B cell (primary cell): ENCODE measurements around the gene RPS26. TPM values are rescaled to one million over a fixed set of nuclear protein-coding genes. Genes with fewer than 3 reads are reported as not detected.

Source experiments
- ATAC-seq: fragments of 200-7000 bp; cut with Tn5 transposase; one replicate; pipeline ENCODE4 v1.10.0; 2021; ENCODE audit warnings: low read depth, mild to moderate bottlenecking, moderate number of reproducible peaks, moderate library complexity
- CTCF ChIA-PET: fragments of 350-600 bp; sonication (Branson Sonifier 250); formaldehyde crosslinking; loops from one replicate; lab custom pipeline; 2021; ENCODE audit warnings: antibody characterized with exemption, inconsistent platforms; lab: Charles Lee
- POLR2A ChIA-PET: fragments of 350-600 bp; sonication (Branson Sonifier 250); formaldehyde crosslinking; loops from one replicate; lab custom pipeline; 2021; ENCODE audit warnings: antibody characterized with exemption; lab: Charles Lee
- DNase-seq: peaks from one replicate; pipeline ENCODE4 v3.0.0; 2013
- H2AFZ ChIP-seq: 2 replicates; pipeline ENCODE4 v1.6.1; 2012; ENCODE audit warnings: mild to moderate bottlenecking, low read depth, low read length; ENCODE audit not compliant: insufficient read depth, poor library complexity, severe bottlenecking
- H3K27ac ChIP-seq, 2 donors: 1 replicate in 1 of 2; 2 replicates in 1 of 2; pipeline ENCODE4 v1.5.1; 2012 to 2013; ENCODE audit warnings: low read length in 2 of 2, mild to moderate bottlenecking in 2 of 2, moderate library complexity in 1 of 2
- H3K27me3 ChIP-seq, 4 experiments: fragments of 200-600 bp in 1 of 4; sonication (generic) in 1 of 4; replicated peaks in 1 of 4; 1 replicate in 2 of 4; 2 replicates in 2 of 4; pipeline versions ENCODE4 v1.6.1 to v1.7.0; 2013 to 2016; ENCODE audit warnings: low read length in 3 of 4, mild to moderate bottlenecking in 2 of 4, mixed read lengths in 1 of 4, moderate library complexity in 1 of 4; ENCODE audit not compliant: insufficient read depth in 4 of 4, control insufficient read depth in 3 of 4; ENCODE audit errors: control extremely low read depth in 1 of 4
- H3K36me3 ChIP-seq, 2 experiments: replicated peaks in 1 of 2; 1 replicate in 1 of 2; 2 replicates in 1 of 2; pipeline versions ENCODE4 v1.6.1 to v1.7.1; 2013; ENCODE audit warnings: low read length in 1 of 2; ENCODE audit not compliant: insufficient read depth in 2 of 2, control insufficient read depth in 1 of 2; ENCODE audit errors: control extremely low read depth in 1 of 2, extremely low read depth in 1 of 2
- H3K4me1 ChIP-seq, 2 donors: fragments of 200-600 bp in 1 of 2; sonication (generic) in 1 of 2; 1 replicate in 1 of 2; 2 replicates in 1 of 2; pipeline versions ENCODE4 v1.5.1 to v1.6.1; 2013 to 2017; ENCODE audit warnings: low read length in 2 of 2; ENCODE audit not compliant: control insufficient read depth in 2 of 2, insufficient read depth in 2 of 2
- H3K4me2 ChIP-seq: replicated peaks from 2 replicates; pipeline ENCODE3; 2012; ENCODE audit warnings: mild to moderate bottlenecking, low read depth, low read length; ENCODE audit not compliant: poor library complexity, severe bottlenecking
- H3K4me3 ChIP-seq, 5 experiments: fragments of 200-600 bp in 1 of 5; sonication (generic) in 1 of 5; 1 replicate in 3 of 5; 2 replicates in 2 of 5; pipeline versions ENCODE4 v1.5.1 to v1.7.0; 2011 to 2016; ENCODE audit warnings: low read length in 4 of 5, mild to moderate bottlenecking in 4 of 5, low read depth in 2 of 5, control low read depth in 1 of 5, moderate library complexity in 1 of 5; ENCODE audit not compliant: insufficient read depth in 1 of 5; ENCODE audit errors: control extremely low read depth in 1 of 5, extremely low read depth in 1 of 5
- H3K79me2 ChIP-seq: fragments of 200-600 bp; sonication (generic); one replicate; pipeline ENCODE4 v1.6.0; 2016; ENCODE audit warnings: low read length; ENCODE audit not compliant: control insufficient read depth, insufficient read depth
- H3K9ac ChIP-seq: fragments of 200-600 bp; sonication (generic); 2 replicates; pipeline ENCODE4 v1.6.1; 2017; ENCODE audit warnings: mild to moderate bottlenecking, low read length, moderate library complexity
- H3K9me3 ChIP-seq, 3 donors: one replicate each; pipeline versions ENCODE4 v1.6.1 to v1.7.1; 2013; ENCODE audit warnings: low read length in 2 of 3; ENCODE audit not compliant: control insufficient read depth in 2 of 3, insufficient read depth in 1 of 3; ENCODE audit errors: control extremely low read depth in 1 of 3
- H4K20me1 ChIP-seq: 2 replicates; pipeline ENCODE4 v1.6.0; 2012; ENCODE audit warnings: mild to moderate bottlenecking, low read length; ENCODE audit not compliant: insufficient read depth, control insufficient read depth, poor library complexity, severe bottlenecking
- H3K27ac Mint-ChIP-seq: one replicate; pipeline ENCODE4 v1.8.0; 2021; ENCODE audit warnings: mixed read lengths
- H3K27me3 Mint-ChIP-seq: one replicate; pipeline ENCODE4 v1.8.0; 2021; ENCODE audit warnings: mixed read lengths
- H3K4me1 Mint-ChIP-seq: one replicate; pipeline ENCODE4 v1.8.0; 2021; ENCODE audit warnings: mixed read lengths
- H3K4me3 Mint-ChIP-seq: one replicate; pipeline ENCODE4 v1.8.0; 2021; ENCODE audit warnings: mixed read lengths
- H3K9me3 Mint-ChIP-seq: one replicate; pipeline ENCODE4 v1.8.0; 2022; ENCODE audit warnings: mixed read lengths; ENCODE audit not compliant: insufficient read depth
- CTCF ChIP-seq: fragments of 200-600 bp; IDR thresholded peaks from one replicate; pipeline ENCODE4 v1.8.0; 2022; ENCODE audit warnings: antibody characterized with exemption, mild to moderate bottlenecking
- EZH2 ChIP-seq: IDR thresholded peaks from 2 replicates; pipeline ENCODE4 v1.6.1; 2012; ENCODE audit warnings: borderline replicate concordance, low read depth, mild to moderate bottlenecking, moderate library complexity, low read length; ENCODE audit not compliant: insufficient read depth, poor library complexity, severe bottlenecking
- WGBS: methylation state at CpG from one replicate; pipeline ENCODE4 v1.1.5; 2013; ENCODE audit warnings: missing lambda C conversion rate; ENCODE audit not compliant: insufficient coverage; 5-methylcytosine and 5-hydroxymethylcytosine counted together
- intact Hi-C: fragments of 100-400 bp; cut with micrococcal nuclease; formaldehyde crosslinking; loops from one replicate; pipeline ENCODE4 v1.10.0; 2022
- polyA plus RNA-seq: library from polyadenylated mRNA; depleted of rRNA; stranded (reverse); fragments of >200 nt; gene quantifications from 2 replicates; pipeline ENCODE4 v1.2.3, GENCODE V29; 2012
- total RNA-seq, 2 donors: library from RNA; stranded (reverse); fragments of 120-200 nt in 1 of 2; gene quantifications; 1 replicate in 1 of 2; 2 replicates in 1 of 2; pipeline versions ENCODE4 v1.2.3 to v1.2.4, GENCODE V29; 2013 to 2022

RPS26 gene
- total and polyA plus RNA-seq, 2 donors (not counting 1 experiment from before 2014, with no cell fraction given): 21.0 to 549 TPM

- Mint-ChIP-seq H3K4me3 (no peak overlapping the region), H3K4me1 (peaks cover 21% of the 10 kb centered on the region), H3K27me3 (no peaks in the 10 kb centered on the region), H3K9me3 (no peaks in the 10 kb centered on the region), H3K27ac (no peak overlapping the region)
- intact Hi-C loops: no loop called here
- ChIA-PET CTCF (interaction anchor here (0.8 to 1.7 kb wide), 5 partner anchors 9 to 53 kb away, joined by 3 to 4 read pairs (median 4); no protein-coding TSS in a partner anchor), POLR2A (interaction anchor here (0.6 kb wide), 1 partner anchor 212 kb away, joined by 3 read pairs; no protein-coding TSS in a partner anchor)
- H3K27ac ChIP-seq: no peak overlapping the region
- peaks cover 13 to 18% of the 10 kb centered on the region in 2 donors for H3K4me1 ChIP-seq
- no peaks in the 10 kb centered on the region for H4K20me1 ChIP-seq
- H3K9ac ChIP-seq: no peak overlapping the region
- peaks cover 0 to 4% (median 0%) of the 10 kb centered on the region in 4 experiments for H3K27me3 ChIP-seq
- peaks cover 8 to 48% of the 10 kb centered on the region in 2 experiments for H3K36me3 ChIP-seq
- no peak overlapping the region for H3K4me2 ChIP-seq
- H3K9me3 ChIP-seq: no peaks in the 10 kb centered on the region
- ATAC-seq: no peak
- DNase-seq: no peak
- no peak for TF ChIP-seq CTCF
- no peak for TF ChIP-seq EZH2
- 100% methylated on average over 1 of the region's 4 CpGs for WGBS
- no peaks in the 10 kb centered on the region for H3K79me2 ChIP-seq
- H3K4me3 ChIP-seq: no peak overlapping the region
- H2AFZ ChIP-seq: no peak overlapping the region
Measured at GRCh38 chr12:55993230-55993853, 48.4 kb upstream of the RPS26 start.

GRCh38 chr12:55995366-55995765 lies 46.4 kb upstream of the RPS26 start:
- H3K79me2 ChIP-seq: no peaks in the 10 kb centered on the region
- Mint-ChIP-seq H3K9me3 (no peaks in the 10 kb centered on the region), H3K4me3 (no peak overlapping the region), H3K27me3 (no peaks in the 10 kb centered on the region), H3K27ac (no peak overlapping the region), H3K4me1 (peaks cover 21% of the 10 kb centered on the region)
- no peaks in the 10 kb centered on the region for H3K9me3 ChIP-seq
- no peaks in the 10 kb centered on the region for H4K20me1 ChIP-seq
- peaks cover 3 to 39% of the 10 kb centered on the region in 2 experiments for H3K36me3 ChIP-seq
- H3K27ac ChIP-seq: no peak overlapping the region
- H3K9ac ChIP-seq: no peak overlapping the region
- no peak overlapping the region for H3K4me3 ChIP-seq
- ChIA-PET POLR2A (interaction anchor here (0.6 to 2.5 kb wide), 3 partner anchors 12 to 49 kb away, joined by 3 to 9 read pairs (median 4); partner anchors contain the start of gene RAB5B), CTCF (interaction anchor here (0.7 to 4.4 kb wide), 30 partner anchors 9 to 263 kb away, joined by 3 to 33 read pairs (median 4); partner anchors contain the start of genes ANKRD52, RAB5B and SARNP)
- H3K27me3 ChIP-seq: peaks cover 0 to 4% (median 0%) of the 10 kb centered on the region in 4 experiments
- no peak overlapping the region for H2AFZ ChIP-seq
- H3K4me1 ChIP-seq: peaks cover 13 to 18% of the 10 kb centered on the region in 2 donors
- DNase-seq: no peak
- ATAC-seq: no peak
- intact Hi-C loops: loop anchor here (5.0 kb wide), 1 partner anchor 132 kb away; the partner anchor contains the start of gene ESYT1
- no peak overlapping the region for H3K4me2 ChIP-seq
- WGBS: 96% methylated on average over 4 of the region's 8 CpGs
- TF ChIP-seq CTCF: no peak
- TF ChIP-seq EZH2: no peak
